ENCODE measurements around the gene VPS8. TPM values are rescaled to one million over a fixed set of nuclear protein-coding genes. Genes with fewer than 3 reads are reported as not detected.

Gene VPS8
- total and polyA plus RNA-seq, 2 experiments from 2014 or later: 41.2 to 47.1 TPM

DNA sequence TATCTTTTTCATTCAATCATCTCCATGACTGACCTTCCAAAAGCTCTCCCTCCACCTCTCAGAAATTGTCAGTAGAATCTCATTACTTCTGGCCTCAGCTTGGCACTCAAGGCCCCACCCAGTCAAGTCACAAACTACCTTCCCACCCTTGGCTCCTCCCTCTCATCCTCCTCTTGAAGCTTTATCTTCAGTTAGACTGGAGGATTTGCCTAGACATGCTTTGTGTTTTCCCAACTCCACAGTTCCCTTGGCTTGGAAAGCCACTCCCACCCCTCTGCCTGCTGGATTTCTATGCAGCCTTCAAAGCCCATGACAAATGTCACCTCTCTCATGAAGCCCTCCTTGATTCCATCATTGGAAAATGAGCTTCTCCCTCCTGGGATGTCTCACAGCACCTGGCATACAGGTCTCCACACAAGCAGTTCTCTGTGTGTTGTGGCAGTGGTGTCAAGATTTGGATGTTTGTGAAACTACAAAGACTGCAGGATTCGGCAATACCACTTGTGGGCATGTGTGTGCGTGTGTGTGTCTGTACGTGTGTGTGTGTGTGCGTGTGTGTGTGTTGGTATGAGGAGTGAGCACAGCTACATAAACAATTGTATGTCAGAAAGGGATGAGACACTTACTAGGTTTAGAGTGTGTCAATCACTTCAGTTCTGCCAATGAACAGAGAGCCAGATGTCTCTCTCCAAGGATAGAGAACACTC is 45.3 kb upstream of the VPS8 start:
- TF ChIP-seq CTCF (IDR thresholded peaks at IDR 0.05; ENCODE audit: low read depth, low read length): no peak
- no peak overlapping the region for H3K27ac ChIP-seq
- H3K4me1 ChIP-seq (ENCODE audit: low read depth): peaks cover 27% of the 10 kb centered on the region
- H3K4me3 ChIP-seq: no peak overlapping the region
- no peaks in the 10 kb centered on the region for H3K27me3 ChIP-seq
- no peaks in the 10 kb centered on the region for H3K9me3 ChIP-seq (ENCODE audit: low read depth)
- DNase-seq (ENCODE audit: low read depth in 1 of 2, low spot score in 1 of 2): no peak
- no peaks in the 10 kb centered on the region for H3K36me3 ChIP-seq

- Histone ChIP-seq H3K9me3 (ENCODE audit: low read depth) (no peaks in the 10 kb centered on the region), H3K4me3 (no peak overlapping the region), H3K27ac (no peak overlapping the region), H3K36me3 (no peaks in the 10 kb centered on the region), H3K27me3 (no peaks in the 10 kb centered on the region), H3K4me1 (ENCODE audit: low read depth) (peaks cover 23% of the 10 kb centered on the region)
- no peak for TF ChIP-seq CTCF (IDR thresholded peaks at IDR 0.05; ENCODE audit: low read depth, low read length)
- DNase-seq (ENCODE audit: low read depth in 1 of 2, low spot score in 1 of 2): no peak
These were observed 44.6 kb upstream of the VPS8 start for GRCh38 chr3:184767377-184767776.

- no peaks in the 10 kb centered on the region for H3K9me3 ChIP-seq (ENCODE audit: low read depth)
- H3K36me3 ChIP-seq: no peaks in the 10 kb centered on the region
These were observed 42.4 kb upstream of the VPS8 start for GRCh38 chr3:184769382-184770170.

GRCh38 chr3:184770541-184770940 is 41.4 kb upstream of the VPS8 start:
- no peak overlapping the region for H3K4me3 ChIP-seq
- no peak for TF ChIP-seq CTCF (IDR thresholded peaks at IDR 0.05; ENCODE audit: low read depth, low read length)
- DNase-seq (ENCODE audit: low read depth in 1 of 2, low spot score in 1 of 2): no peak
- peaks cover 35% of the 10 kb centered on the region for H3K4me1 ChIP-seq (ENCODE audit: low read depth)
- no peaks in the 10 kb centered on the region for H3K27me3 ChIP-seq
- no peaks in the 10 kb centered on the region for H3K36me3 ChIP-seq
- no peaks in the 10 kb centered on the region for H3K9me3 ChIP-seq (ENCODE audit: low read depth)
- H3K27ac ChIP-seq: no peak overlapping the region

More at GRCh38 chr3:184769382-184770170, 42.4 kb upstream of the VPS8 start:
- no peak overlapping the region for H3K4me3 ChIP-seq
- H3K4me1 ChIP-seq (ENCODE audit: low read depth): peaks cover 35% of the 10 kb centered on the region
- no peak for DNase-seq (ENCODE audit: low read depth in 1 of 2, low spot score in 1 of 2)
- TF ChIP-seq CTCF (IDR thresholded peaks at IDR 0.05; ENCODE audit: low read depth, low read length): no peak
- H3K27me3 ChIP-seq: no peaks in the 10 kb centered on the region
- no peak overlapping the region for H3K27ac ChIP-seq

- Histone ChIP-seq H3K27ac (no peak overlapping the region), H3K4me3 (no peak overlapping the region)
These were observed 40.5 kb upstream of the VPS8 start for GRCh38 chr3:184771301-184772127.

More at GRCh38 chr3:184771301-184772127, 40.5 kb upstream of the VPS8 start:
- Histone ChIP-seq H3K4me1 (ENCODE audit: low read depth) (peaks cover 35% of the 10 kb centered on the region), H3K36me3 (no peaks in the 10 kb centered on the region), H3K9me3 (ENCODE audit: low read depth) (no peaks in the 10 kb centered on the region), H3K27me3 (no peaks in the 10 kb centered on the region)
- TF ChIP-seq CTCF (IDR thresholded peaks at IDR 0.05; ENCODE audit: low read depth, low read length): no peak
- no peak for DNase-seq (ENCODE audit: low read depth in 1 of 2, low spot score in 1 of 2)
